AG09309 (cell line): ENCODE measurements around the gene MMD2.

Experiments
- DNase-seq: peaks from one replicate; pipeline ENCODE4 v3.0.0-alpha.2; 2010; ENCODE audit warnings: low read depth
- H3K4me3 ChIP-seq: 2 replicates; pipeline ENCODE4 v1.5.1; 2011; ENCODE audit warnings: mild to moderate bottlenecking, low read depth, low read length, moderate library complexity; ENCODE audit not compliant: control insufficient read depth
- TF ChIP-seq, protein P1 (sequence below): IDR thresholded peaks from 2 replicates; pipeline ENCODE4 v1.5.1; 2011; ENCODE audit warnings: mild to moderate bottlenecking, low read depth, low read length, inconsistent platforms; ENCODE audit not compliant: insufficient read depth, control insufficient read depth; ENCODE audit errors: missing control alignments

The MMD2 gene

GRCh38 chr7:4937411-4937810, 21.6 kb downstream of the MMD2 start:
- no peak for DNase-seq
- H3K4me3 ChIP-seq = no peak overlapping the region
- TF ChIP-seq, protein P1, sequence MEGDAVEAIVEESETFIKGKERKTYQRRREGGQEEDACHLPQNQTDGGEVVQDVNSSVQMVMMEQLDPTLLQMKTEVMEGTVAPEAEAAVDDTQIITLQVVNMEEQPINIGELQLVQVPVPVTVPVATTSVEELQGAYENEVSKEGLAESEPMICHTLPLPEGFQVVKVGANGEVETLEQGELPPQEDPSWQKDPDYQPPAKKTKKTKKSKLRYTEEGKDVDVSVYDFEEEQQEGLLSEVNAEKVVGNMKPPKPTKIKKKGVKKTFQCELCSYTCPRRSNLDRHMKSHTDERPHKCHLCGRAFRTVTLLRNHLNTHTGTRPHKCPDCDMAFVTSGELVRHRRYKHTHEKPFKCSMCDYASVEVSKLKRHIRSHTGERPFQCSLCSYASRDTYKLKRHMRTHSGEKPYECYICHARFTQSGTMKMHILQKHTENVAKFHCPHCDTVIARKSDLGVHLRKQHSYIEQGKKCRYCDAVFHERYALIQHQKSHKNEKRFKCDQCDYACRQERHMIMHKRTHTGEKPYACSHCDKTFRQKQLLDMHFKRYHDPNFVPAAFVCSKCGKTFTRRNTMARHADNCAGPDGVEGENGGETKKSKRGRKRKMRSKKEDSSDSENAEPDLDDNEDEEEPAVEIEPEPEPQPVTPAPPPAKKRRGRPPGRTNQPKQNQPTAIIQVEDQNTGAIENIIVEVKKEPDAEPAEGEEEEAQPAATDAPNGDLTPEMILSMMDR = no peak

GRCh38 chr7:4934419-4935025, 24.5 kb downstream of the MMD2 start:
- H3K4me3 ChIP-seq = no peak overlapping the region
- no peak for DNase-seq
- TF ChIP-seq, protein P1 = no peak

- H3K4me3 ChIP-seq = no peak overlapping the region
- TF ChIP-seq, protein P1 = no peak
- no peak for DNase-seq
Observed at GRCh38 chr7:4931943-4932342, 27.0 kb downstream of the MMD2 start.

GRCh38 chr7:4929005-4929404, 30.0 kb downstream of the MMD2 start:
- H3K4me3 ChIP-seq = no peak overlapping the region
- no peak for DNase-seq
- TF ChIP-seq, protein P1 = no peak

- no peak overlapping the region for H3K4me3 ChIP-seq
- no peak for DNase-seq
- TF ChIP-seq, protein P1 = no peak
Observed at GRCh38 chr7:4928445-4928844, 30.5 kb downstream of the MMD2 start.

DNA sequence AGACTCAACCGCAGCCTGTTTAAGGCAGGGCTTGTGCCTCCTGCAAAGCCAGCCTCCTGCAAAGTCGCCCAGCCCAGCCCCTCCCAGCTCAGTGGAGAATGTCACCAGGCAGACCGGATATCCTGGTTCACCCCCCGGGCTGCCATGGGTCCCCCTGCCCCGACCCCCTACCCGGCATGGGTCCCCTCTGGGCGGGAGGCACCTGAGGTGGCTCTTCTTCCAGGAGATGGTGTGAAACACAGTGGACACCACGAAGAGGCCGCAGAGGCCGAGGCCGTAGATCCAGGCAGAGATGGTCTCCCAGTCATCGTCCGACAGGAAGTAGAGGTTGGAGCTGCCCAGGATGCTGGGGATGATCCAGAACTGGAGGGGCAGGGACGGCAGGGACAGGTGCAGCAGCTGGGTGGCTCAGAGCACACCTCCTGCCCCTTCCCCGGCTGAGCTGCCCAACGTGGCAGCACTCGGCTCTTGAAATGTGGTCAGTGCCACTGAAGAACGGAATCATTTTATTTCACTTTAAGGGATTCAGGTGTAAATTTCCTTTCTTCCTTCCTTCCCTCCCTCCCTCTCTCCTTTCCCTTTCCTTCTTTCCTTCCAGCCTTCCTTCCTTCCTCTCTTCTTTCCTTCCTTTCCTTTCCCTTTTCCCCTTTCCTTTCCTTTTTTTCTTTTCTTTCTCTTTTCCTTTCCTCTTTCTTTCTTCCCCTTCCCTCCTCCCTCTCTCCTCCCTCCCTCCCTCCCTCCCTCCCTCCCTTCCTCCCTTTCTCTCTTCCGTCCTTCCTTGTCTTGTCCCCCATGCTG, 38.8 kb downstream of the MMD2 start:
- no peak for DNase-seq
- TF ChIP-seq, protein P1 = no peak
- H3K4me3 ChIP-seq = no peak overlapping the region
